Measurements from ENCODE around the gene IL13RA1. TPM values are rescaled to one million over a fixed set of nuclear protein-coding genes. Genes with fewer than 3 reads are reported as not detected.

IL13RA1 gene
- total RNA-seq, 1 experiment from 2014 or later, result 106 TPM

- no peaks in the 10 kb centered on the region for H4K20me1 ChIP-seq (ENCODE audit: insufficient read depth)
- TF ChIP-seq, protein P1, sequence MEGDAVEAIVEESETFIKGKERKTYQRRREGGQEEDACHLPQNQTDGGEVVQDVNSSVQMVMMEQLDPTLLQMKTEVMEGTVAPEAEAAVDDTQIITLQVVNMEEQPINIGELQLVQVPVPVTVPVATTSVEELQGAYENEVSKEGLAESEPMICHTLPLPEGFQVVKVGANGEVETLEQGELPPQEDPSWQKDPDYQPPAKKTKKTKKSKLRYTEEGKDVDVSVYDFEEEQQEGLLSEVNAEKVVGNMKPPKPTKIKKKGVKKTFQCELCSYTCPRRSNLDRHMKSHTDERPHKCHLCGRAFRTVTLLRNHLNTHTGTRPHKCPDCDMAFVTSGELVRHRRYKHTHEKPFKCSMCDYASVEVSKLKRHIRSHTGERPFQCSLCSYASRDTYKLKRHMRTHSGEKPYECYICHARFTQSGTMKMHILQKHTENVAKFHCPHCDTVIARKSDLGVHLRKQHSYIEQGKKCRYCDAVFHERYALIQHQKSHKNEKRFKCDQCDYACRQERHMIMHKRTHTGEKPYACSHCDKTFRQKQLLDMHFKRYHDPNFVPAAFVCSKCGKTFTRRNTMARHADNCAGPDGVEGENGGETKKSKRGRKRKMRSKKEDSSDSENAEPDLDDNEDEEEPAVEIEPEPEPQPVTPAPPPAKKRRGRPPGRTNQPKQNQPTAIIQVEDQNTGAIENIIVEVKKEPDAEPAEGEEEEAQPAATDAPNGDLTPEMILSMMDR (conservative IDR thresholded peaks at IDR 0.05), result no peak
- TF ChIP-seq EZH2 (IDR thresholded peaks at IDR 0.05; ENCODE audit: low read depth), result no peak
- no peak overlapping the region for H3K4me3 ChIP-seq
- no peaks in the 10 kb centered on the region for H3K27me3 ChIP-seq (ENCODE audit: insufficient read depth, low read depth)
- H3K4me2 ChIP-seq, result no peak overlapping the region
- peaks cover 3% of the 10 kb centered on the region for H3K36me3 ChIP-seq (ENCODE audit: low read depth)
- no TSS peak for BruUV-seq (replicated peaks)
- peak overlapping the region; percentile 39 for H3K27ac ChIP-seq
- ChIA-PET POLR2A (ENCODE audit: unreplicated experiment) (no interaction called here), CTCF (no interaction called here)
- no peaks in the 10 kb centered on the region for H3K9me3 ChIP-seq (ENCODE audit: insufficient read depth, low read depth)
- intact Hi-C loops (cut with micrococcal nuclease; ENCODE audit: unreplicated experiment), result no loop called here
- H3F3A ChIP-seq (ENCODE audit: insufficient read depth, low read depth), result peaks cover 4% of the 10 kb centered on the region; the same call in 1 of the 2 replicates
- no peaks in the 10 kb centered on the region for H3K79me2 ChIP-seq (ENCODE audit: low read depth)
- H2AFZ ChIP-seq, result no peak overlapping the region
- peak; percentile 20 to 74 for DNase-seq
- H3K9me2 ChIP-seq (ENCODE audit: insufficient read depth), result no peaks in the 10 kb centered on the region
- H3K4me1 ChIP-seq (replicated peaks; ENCODE audit: insufficient read depth), result 0 out of 2 replicates have a peak, but pooled peaks cover 5% of the 10 kb centered on the region
Observed at GRCh38 chrX:118773782-118774181, 46.4 kb downstream of the IL13RA1 start.

GRCh38 chrX:118779581-118779980 lies 52.2 kb downstream of the IL13RA1 start:
- Histone ChIP-seq H3F3A (ENCODE audit: insufficient read depth, low read depth) (no peaks in the 10 kb centered on the region), H3K4me1 (replicated peaks; ENCODE audit: insufficient read depth) (no peaks in the 10 kb centered on the region), H3K4me2 (no peak overlapping the region), H3K9me3 (ENCODE audit: insufficient read depth, low read depth) (no peaks in the 10 kb centered on the region), H2AFZ (no peak overlapping the region), H3K36me3 (ENCODE audit: low read depth) (peaks cover 9% of the 10 kb centered on the region), H3K4me3 (no peak overlapping the region), H3K79me2 (ENCODE audit: low read depth) (no peaks in the 10 kb centered on the region), H4K20me1 (ENCODE audit: insufficient read depth) (no peaks in the 10 kb centered on the region), H3K27me3 (ENCODE audit: insufficient read depth, low read depth) (no peaks in the 10 kb centered on the region), H3K9me2 (ENCODE audit: insufficient read depth) (no peaks in the 10 kb centered on the region), H3K27ac (no peak overlapping the region)
- POLR2A ChIA-PET (ENCODE audit: unreplicated experiment), result no interaction called here
- BruUV-seq (replicated peaks), result no TSS peak
- TF ChIP-seq EZH2 (IDR thresholded peaks at IDR 0.05; ENCODE audit: low read depth), result no peak
- TF ChIP-seq, protein P1 (conservative IDR thresholded peaks at IDR 0.05), result no peak
- CTCF ChIA-PET, result no interaction called here
- no peak for DNase-seq
- intact Hi-C loops (cut with micrococcal nuclease; ENCODE audit: unreplicated experiment), result no loop called here

DNA sequence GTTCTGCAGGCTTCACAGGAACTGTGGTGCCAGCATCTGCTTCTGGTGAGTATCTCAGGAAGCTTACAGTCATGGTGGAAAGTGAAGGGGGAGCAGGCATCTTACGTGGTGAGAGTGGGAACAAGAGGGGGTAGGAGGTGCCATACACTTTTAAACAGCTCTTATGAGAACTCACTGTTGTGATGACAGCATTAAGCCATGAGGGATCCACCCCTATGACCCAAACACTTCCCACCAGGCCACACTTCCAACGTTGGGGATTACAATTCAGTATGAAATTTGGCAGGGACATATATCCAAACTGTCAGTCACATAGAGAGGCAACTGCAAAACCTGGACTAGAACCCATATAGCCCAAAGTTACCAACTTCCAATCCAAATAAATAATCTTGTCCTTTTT lies 53.1 kb downstream of the IL13RA1 start:
- no peaks in the 10 kb centered on the region for H3K4me1 ChIP-seq (replicated peaks; ENCODE audit: insufficient read depth)
- intact Hi-C loops (cut with micrococcal nuclease; ENCODE audit: unreplicated experiment), result no loop called here
- H3K4me2 ChIP-seq, result no peak overlapping the region
- H2AFZ ChIP-seq, result no peak overlapping the region
- H3K9me2 ChIP-seq (ENCODE audit: insufficient read depth), result no peaks in the 10 kb centered on the region
- CTCF ChIA-PET, result no interaction called here
- H3K27me3 ChIP-seq (ENCODE audit: insufficient read depth, low read depth), result no peaks in the 10 kb centered on the region
- no peaks in the 10 kb centered on the region for H4K20me1 ChIP-seq (ENCODE audit: insufficient read depth)
- H3K4me3 ChIP-seq, result no peak overlapping the region
- no peaks in the 10 kb centered on the region for H3K79me2 ChIP-seq (ENCODE audit: low read depth)
- H3K36me3 ChIP-seq (ENCODE audit: low read depth), result peaks cover 10% of the 10 kb centered on the region
- POLR2A ChIA-PET (ENCODE audit: unreplicated experiment), result no interaction called here
- H3K9me3 ChIP-seq (ENCODE audit: insufficient read depth, low read depth), result no peaks in the 10 kb centered on the region
- H3F3A ChIP-seq (ENCODE audit: insufficient read depth, low read depth), result no peaks in the 10 kb centered on the region
- no TSS peak for BruUV-seq (replicated peaks)
- no peak overlapping the region for H3K27ac ChIP-seq
- TF ChIP-seq, protein P1 (conservative IDR thresholded peaks at IDR 0.05), result no peak
- no peak for TF ChIP-seq EZH2 (IDR thresholded peaks at IDR 0.05; ENCODE audit: low read depth)
- DNase-seq, result no peak

All from PC-9 (cell line).